Natural killer cell (primary cell): ENCODE measurements around the gene CASKIN2. TPM values are rescaled to one million over a fixed set of nuclear protein-coding genes. Genes with fewer than 3 reads are reported as not detected.

ENCODE experiments used
- ATAC-seq, 3 donors: fragments of 150-1000 bp in 2 of 3; fragments of 200-7000 bp in 1 of 3; cut with Tn5 transposase; 1 replicate in 1 of 3; 2 replicates in 2 of 3; pipeline ENCODE4 v1.10.0; 2021; ENCODE audit warnings: mild to moderate bottlenecking in 2 of 3, moderate library complexity in 2 of 3
- DNase-seq, 2 donors: peaks; one replicate each; pipeline versions ENCODE4 v3.0.0 to v3.0.0-alpha.2; 2013 to 2021; ENCODE audit warnings: mixed read lengths in 1 of 2
- H3K27ac ChIP-seq: one replicate; pipeline ENCODE4 v1.5.1; 2013; ENCODE audit warnings: mild to moderate bottlenecking, low read length
- H3K27me3 ChIP-seq: one replicate; pipeline ENCODE4 v1.6.1; 2013; ENCODE audit warnings: low read length; ENCODE audit not compliant: control insufficient read depth, insufficient read depth
- H3K36me3 ChIP-seq: one replicate; pipeline ENCODE4 v1.6.1; 2013; ENCODE audit warnings: low read length; ENCODE audit not compliant: control insufficient read depth, insufficient read depth
- H3K4me1 ChIP-seq: one replicate; pipeline ENCODE4 v1.6.1; 2013; ENCODE audit warnings: low read length; ENCODE audit not compliant: control insufficient read depth, insufficient read depth
- H3K4me3 ChIP-seq: one replicate; pipeline ENCODE4 v1.5.1; 2013; ENCODE audit warnings: low read length
- H3K9me3 ChIP-seq: one replicate; pipeline ENCODE4 v1.6.1; 2013; ENCODE audit warnings: low read length; ENCODE audit not compliant: control insufficient read depth, insufficient read depth
- H3K27ac Mint-ChIP-seq, 2 donors: one replicate each; pipeline ENCODE4 v1.8.0; 2022; ENCODE audit warnings: mild to moderate bottlenecking in 2 of 2, mixed read lengths in 2 of 2, moderate library complexity in 1 of 2
- H3K27me3 Mint-ChIP-seq, 2 donors: one replicate each; pipeline ENCODE4 v1.8.0; 2022; ENCODE audit warnings: low read depth in 2 of 2, mixed read lengths in 2 of 2
- H3K36me3 Mint-ChIP-seq: one replicate; pipeline ENCODE4 v1.8.0; 2022; ENCODE audit warnings: mixed read lengths
- H3K4me1 Mint-ChIP-seq, 2 donors: one replicate each; pipeline ENCODE4 v1.8.0; 2022; ENCODE audit warnings: mixed read lengths in 2 of 2
- H3K4me3 Mint-ChIP-seq: one replicate; pipeline ENCODE4 v1.8.0; 2022; ENCODE audit warnings: mild to moderate bottlenecking, moderate library complexity, mixed read lengths
- H3K9me3 Mint-ChIP-seq, 2 donors: one replicate each; pipeline ENCODE4 v1.8.0; 2022; ENCODE audit warnings: mixed read lengths in 2 of 2
- CTCF ChIP-seq: fragments of 200-600 bp; IDR thresholded peaks from one replicate; pipeline ENCODE4 v1.8.0; 2022; ENCODE audit warnings: antibody characterized with exemption
- WGBS: methylation state at CpG from one replicate; pipeline ENCODE4 v1.1.7; 2013; ENCODE audit warnings: missing lambda C conversion rate; ENCODE audit not compliant: insufficient coverage; 5-methylcytosine and 5-hydroxymethylcytosine counted together
- intact Hi-C: fragments of 100-400 bp; cut with micrococcal nuclease; formaldehyde crosslinking; loops from one replicate; pipeline ENCODE4 v1.14.2; 2022
- total RNA-seq, 4 donors: library from RNA; stranded (reverse); fragments of 120-200 nt in 1 of 4; gene quantifications; one replicate each; pipeline versions ENCODE4 v1.2.3 to v1.2.4, GENCODE V29; 2013 to 2022

CASKIN2 gene
- total RNA-seq, 3 donors from 2014 or later (not counting 1 experiment from before 2014, with no cell fraction given): 0.49 to 1.8 (median 1.7) TPM

DNA sequence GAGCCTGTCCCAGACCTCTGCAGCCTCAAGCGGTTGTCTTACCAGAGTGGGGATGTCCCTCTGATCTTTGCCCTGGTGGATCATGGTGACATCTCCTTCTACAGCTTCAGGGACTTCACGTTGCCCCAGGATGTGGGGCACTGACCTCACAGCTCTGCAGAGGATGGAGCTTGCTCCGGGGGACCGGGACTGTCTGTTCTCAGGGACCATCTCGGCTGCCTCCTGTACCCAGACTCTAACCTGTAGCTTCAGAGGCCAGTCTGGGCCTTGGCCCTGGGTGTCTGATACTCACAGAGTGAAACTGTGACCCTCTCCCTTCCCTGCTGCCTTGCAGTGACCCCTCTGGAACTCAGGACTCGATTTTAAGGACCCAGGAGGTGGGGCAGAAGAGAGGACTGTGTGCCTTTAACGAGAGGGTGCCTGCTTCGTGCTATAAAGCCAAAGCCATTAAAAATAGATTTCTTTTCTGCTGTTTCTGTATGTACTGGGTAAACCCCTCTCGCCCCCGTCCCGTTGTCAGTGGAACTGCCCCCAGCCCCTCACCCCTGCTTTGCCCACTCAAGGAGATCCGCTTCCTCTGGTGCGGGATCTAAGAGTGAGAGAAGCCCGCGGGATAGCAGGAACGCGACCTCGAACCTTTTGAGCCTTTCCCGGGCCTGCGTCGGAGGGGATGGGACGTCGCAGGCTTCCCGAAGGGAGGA, 9.1 kb upstream of the CASKIN2 start:
- no peak overlapping the region for H3K4me3 ChIP-seq
- no peaks in the 10 kb centered on the region for H3K27me3 Mint-ChIP-seq
- no peaks in the 10 kb centered on the region for H3K9me3 ChIP-seq
- no peak overlapping the region for H3K27ac ChIP-seq
- DNase-seq (no peak), ATAC-seq (no peak)
- peak overlapping the region; percentile 18 to 61 for H3K27ac Mint-ChIP-seq
- intact Hi-C loops: no loop called here
- peak overlapping the region; percentile 56 for H3K4me3 Mint-ChIP-seq
- H3K36me3 ChIP-seq: peaks cover 31% of the 10 kb centered on the region
- no peaks in the 10 kb centered on the region for H3K9me3 Mint-ChIP-seq
- peaks cover 31% of the 10 kb centered on the region for H3K4me1 ChIP-seq
- no peak for TF ChIP-seq CTCF
- 42% methylated on average over 24 of the region's 24 CpGs for WGBS
- no peaks in the 10 kb centered on the region for H3K36me3 Mint-ChIP-seq
- H3K4me1 Mint-ChIP-seq: peaks cover 5 to 26% of the 10 kb centered on the region in 2 donors
- no peaks in the 10 kb centered on the region for H3K27me3 ChIP-seq

GRCh38 chr17:75523647-75524046, 8.3 kb upstream of the CASKIN2 start:
- Mint-ChIP-seq H3K27ac (peak overlapping the region in 1 of 2 donors; percentile 61), H3K9me3 (no peaks in the 10 kb centered on the region), H3K27me3 (no peaks in the 10 kb centered on the region), H3K36me3 (no peaks in the 10 kb centered on the region), H3K4me3 (peak overlapping the region; percentile 56), H3K4me1 (peaks cover 10 to 27% of the 10 kb centered on the region in 2 donors)
- intact Hi-C loops: no loop called here
- H3K27me3 ChIP-seq: no peaks in the 10 kb centered on the region
- no peak for TF ChIP-seq CTCF
- 99% methylated on average over 7 of the region's 7 CpGs for whole genome bisulfite sequencing
- H3K4me1 ChIP-seq: peaks cover 39% of the 10 kb centered on the region
- DNase-seq (no peak), ATAC-seq (no peak)
- H3K9me3 ChIP-seq: no peaks in the 10 kb centered on the region
- no peak overlapping the region for H3K4me3 ChIP-seq
- H3K36me3 ChIP-seq: peaks cover 34% of the 10 kb centered on the region
- no peak overlapping the region for H3K27ac ChIP-seq

GRCh38 chr17:75521951-75522727, 6.8 kb upstream of the CASKIN2 start:
- Mint-ChIP-seq H3K4me1 (peaks cover 25 to 36% of the 10 kb centered on the region in 2 donors), H3K4me3 (no peak overlapping the region), H3K27me3 (no peaks in the 10 kb centered on the region), H3K27ac (no peak overlapping the region), H3K36me3 (no peaks in the 10 kb centered on the region), H3K9me3 (no peaks in the 10 kb centered on the region)
- no peak overlapping the region for H3K4me3 ChIP-seq
- H3K27me3 ChIP-seq: no peaks in the 10 kb centered on the region
- DNase-seq: no peak
- peaks cover 46% of the 10 kb centered on the region for H3K4me1 ChIP-seq
- TF ChIP-seq CTCF: no peak
- 94% methylated on average over 33 of the region's 33 CpGs for WGBS
- intact Hi-C loops: no loop called here
- H3K27ac ChIP-seq: no peak overlapping the region
- ATAC-seq: no peak
- H3K9me3 ChIP-seq: no peaks in the 10 kb centered on the region
- H3K36me3 ChIP-seq: peaks cover 34% of the 10 kb centered on the region
